ENCODE measurements around the gene RPS21. TPM values are rescaled to one million over a fixed set of nuclear protein-coding genes. Genes with fewer than 3 reads are reported as not detected.

RPS21 gene
- total and polyA plus RNA-seq, 10 donors = 1,168 to 11,722 (median 3,328) TPM

- Histone ChIP-seq H3K4me3 (no peak overlapping the region), H3K27ac (no peak overlapping the region), H3K36me3 (no peaks in the 10 kb centered on the region), H3K9me3 (no peaks in the 10 kb centered on the region), H3K4me1 (no peaks in the 10 kb centered on the region), H3K27me3 (replicated peaks in 1 of 7) (peaks cover 0 to 70% (median 25%) of the 10 kb centered on the region in 7 donors)
- intact Hi-C loops (cut with DNase I; ENCODE audit: low total_unique reads) = no loop called here
- 71 to 84% (median 74%) methylated on average over 7 to 9 of the region's 9 CpGs for WGBS, 5 donors
- DNase-seq = no peak
- TF ChIP-seq CTCF (IDR thresholded peaks at IDR 0.05 in 8 of 11, conservative IDR thresholded peaks at IDR 0.05 in 3 of 11) (no peak), POLR2AphosphoS5 (IDR thresholded peaks at IDR 0.05) (no peak), POLR2A (IDR thresholded peaks at IDR 0.05) (no peak)
These were observed 32.9 kb downstream of the RPS21 start for GRCh38 chr20:62419759-62420158.

- TF ChIP-seq POLR2A (IDR thresholded peaks at IDR 0.05) (no peak), CTCF (IDR thresholded peaks at IDR 0.05 in 8 of 11, conservative IDR thresholded peaks at IDR 0.05 in 3 of 11) (no peak), POLR2AphosphoS5 (IDR thresholded peaks at IDR 0.05) (no peak)
- DNase-seq = no peak
- H3K27ac ChIP-seq = no peak overlapping the region
- H3K9me3 ChIP-seq = no peaks in the 10 kb centered on the region
- peaks cover 0 to 65% (median 29%) of the 10 kb centered on the region in 7 donors for H3K27me3 ChIP-seq (replicated peaks in 1 of 7)
- no peaks in the 10 kb centered on the region for H3K4me1 ChIP-seq
- H3K36me3 ChIP-seq = no peaks in the 10 kb centered on the region
- 79 to 89% (median 87%) methylated on average over 17 to 24 of the region's 24 CpGs for WGBS, 5 donors
- H3K4me3 ChIP-seq = no peak overlapping the region
- intact Hi-C loops (cut with DNase I; ENCODE audit: low total_unique reads) = no loop called here
These were observed 34.2 kb downstream of the RPS21 start for GRCh38 chr20:62420846-62421715.

DNA sequence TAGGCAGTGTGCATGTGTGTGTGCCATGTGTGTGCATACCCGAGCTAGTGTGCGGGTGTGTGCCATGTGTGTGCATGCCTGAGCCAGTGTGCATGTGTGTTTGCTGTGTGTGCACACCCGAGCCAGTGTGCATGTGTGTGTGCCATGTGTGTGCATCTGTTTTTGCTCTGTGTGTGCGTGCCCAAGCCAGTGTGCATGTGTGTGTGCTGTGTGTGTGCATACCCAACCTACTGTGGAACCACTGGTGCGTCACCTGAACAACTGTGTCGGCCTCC is 34.8 kb downstream of the RPS21 start:
- no peak for DNase-seq
- no peak overlapping the region for H3K27ac ChIP-seq
- intact Hi-C loops (cut with DNase I; ENCODE audit: low total_unique reads) = no loop called here
- no peaks in the 10 kb centered on the region for H3K9me3 ChIP-seq
- 81 to 98% (median 87%) methylated on average over 5 to 6 of the region's 6 CpGs for WGBS, 5 donors
- TF ChIP-seq CTCF (IDR thresholded peaks at IDR 0.05 in 8 of 11, conservative IDR thresholded peaks at IDR 0.05 in 3 of 11) (no peak), POLR2AphosphoS5 (IDR thresholded peaks at IDR 0.05) (no peak), POLR2A (IDR thresholded peaks at IDR 0.05) (no peak)
- H3K4me1 ChIP-seq = no peaks in the 10 kb centered on the region
- H3K27me3 ChIP-seq (replicated peaks in 1 of 7) = peaks cover 0 to 64% (median 29%) of the 10 kb centered on the region in 7 donors
- no peak overlapping the region for H3K4me3 ChIP-seq
- H3K36me3 ChIP-seq = no peaks in the 10 kb centered on the region

DNA sequence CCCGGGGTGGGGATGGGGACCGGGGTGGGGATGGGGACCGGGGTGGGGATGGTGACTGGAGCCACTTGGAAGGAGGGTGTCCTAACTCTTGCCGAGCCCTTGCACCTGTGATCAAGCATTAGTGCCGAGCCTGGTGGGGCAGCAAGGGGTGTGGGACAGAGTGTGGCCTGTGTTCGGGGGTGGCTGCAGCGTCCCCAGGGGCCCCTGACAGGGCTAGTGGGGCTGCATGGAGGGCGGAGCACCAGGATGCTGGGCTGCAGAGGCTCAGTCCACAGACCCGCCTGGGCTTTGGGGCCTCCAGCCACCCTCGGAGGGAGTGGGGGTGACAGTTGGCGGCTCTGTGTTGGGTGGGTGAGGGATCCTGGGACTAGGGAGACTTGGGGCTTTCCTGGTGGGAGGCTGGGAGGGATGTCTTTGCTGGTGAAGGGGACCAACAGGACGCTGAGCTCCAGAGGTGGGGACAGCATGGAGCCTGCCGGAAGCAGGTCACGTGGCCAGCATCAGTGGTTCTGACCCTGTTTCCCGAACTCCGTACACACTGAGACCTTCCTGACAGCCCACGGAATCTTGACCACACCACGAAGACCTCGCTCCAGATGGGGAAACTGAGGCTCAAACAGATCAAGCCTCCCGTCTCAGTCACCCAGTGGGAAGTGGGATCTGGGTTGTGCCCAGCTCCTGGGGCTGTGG is 35.9 kb downstream of the RPS21 start:
- no peak overlapping the region for H3K4me3 ChIP-seq
- no peaks in the 10 kb centered on the region for H3K9me3 ChIP-seq
- DNase-seq = no peak
- TF ChIP-seq CTCF (IDR thresholded peaks at IDR 0.05 in 8 of 11, conservative IDR thresholded peaks at IDR 0.05 in 3 of 11) (no peak), POLR2AphosphoS5 (IDR thresholded peaks at IDR 0.05) (no peak), POLR2A (IDR thresholded peaks at IDR 0.05) (no peak)
- intact Hi-C loops (cut with DNase I; ENCODE audit: low total_unique reads) = no loop called here
- peaks cover 0 to 66% (median 27%) of the 10 kb centered on the region in 7 donors for H3K27me3 ChIP-seq (replicated peaks in 1 of 7)
- H3K27ac ChIP-seq = no peak overlapping the region
- no peaks in the 10 kb centered on the region for H3K36me3 ChIP-seq
- no peaks in the 10 kb centered on the region for H3K4me1 ChIP-seq
- 78 to 85% (median 82%) methylated on average over 14 to 20 of the region's 20 CpGs for WGBS, 5 donors
